ENCODE data around the gene ZFAND3.

The ZFAND3 gene

DNA sequence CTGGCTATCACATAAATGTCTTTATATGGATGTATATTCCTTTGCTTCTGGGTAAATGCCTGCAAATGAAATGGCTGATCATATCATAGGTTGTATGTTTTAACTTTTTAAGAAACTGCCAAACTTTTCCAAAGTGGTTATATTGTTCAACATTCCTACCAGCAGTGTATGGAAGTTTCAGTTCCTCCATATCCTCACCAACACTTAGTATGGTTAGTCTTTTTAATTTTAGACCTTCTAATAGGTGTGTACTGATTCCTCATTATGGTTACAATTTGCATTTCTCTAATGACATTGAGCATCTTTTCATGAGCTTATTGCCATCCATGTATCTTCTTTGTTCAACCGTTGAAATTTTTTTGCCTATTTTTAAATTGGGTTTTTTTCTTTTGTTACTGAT is 155.4 kb downstream of the ZFAND3 start:
- peaks cover 12% of the 10 kb centered on the region for H3K79me1 ChIP-seq (replicated peaks; ENCODE audit: low read length, poor library complexity, severe bottlenecking)

GRCh38 chr6:37977715-37978114 is 158.2 kb downstream of the ZFAND3 start:
- H2BK5ac ChIP-seq (ENCODE audit: low read depth, low read length, poor library complexity, severe bottlenecking): no peak overlapping the region
- no peak overlapping the region for H3K14ac ChIP-seq (ENCODE audit: low read length in 2 of 2)
- no peak overlapping the region for H3K4me3 ChIP-seq (ENCODE audit: insufficient read depth in 1 of 2, low read depth in 1 of 2, low read length in 2 of 2)
- H3K27me3 ChIP-seq (ENCODE audit: control insufficient read depth in 1 of 2, insufficient read depth in 1 of 2, low read length in 2 of 2): no peaks in the 10 kb centered on the region
- H3K4me2 ChIP-seq (ENCODE audit: low read length, poor library complexity, severe bottlenecking): no peak overlapping the region
- no peak overlapping the region for H4K8ac ChIP-seq (ENCODE audit: low read length)
- H3K9ac ChIP-seq (ENCODE audit: low read length): no peak overlapping the region
- no peak overlapping the region for H2AFZ ChIP-seq (ENCODE audit: low read depth, low read length)
- peaks cover 12% of the 10 kb centered on the region for H3K79me1 ChIP-seq (replicated peaks; ENCODE audit: low read length, poor library complexity, severe bottlenecking)
- no peak overlapping the region for H2BK120ac ChIP-seq (ENCODE audit: low read depth, low read length)
- H3K9me3 ChIP-seq (ENCODE audit: control insufficient read depth, low read length): peaks cover 8% of the 10 kb centered on the region
- H2BK12ac ChIP-seq (ENCODE audit: low read length in 2 of 2): no peak overlapping the region
- H3K23ac ChIP-seq (ENCODE audit: low read length in 2 of 2): no peak overlapping the region
- no peak overlapping the region for H3K18ac ChIP-seq (ENCODE audit: low read depth in 1 of 2, low read length in 2 of 2)
- no peak overlapping the region for H2AK5ac ChIP-seq (ENCODE audit: low read length, severe bottlenecking)
- H3K4ac ChIP-seq (ENCODE audit: low read depth in 1 of 2, low read length in 2 of 2): no peak overlapping the region
- no peak for DNase-seq
- no peak overlapping the region for H3K27ac ChIP-seq (ENCODE audit: low read length, poor library complexity, severe bottlenecking)
- H3K36me3 ChIP-seq (ENCODE audit: control insufficient read depth in 1 of 2, insufficient read depth in 2 of 2, low read depth in 1 of 2, low read length in 2 of 2): peaks cover 3 to 8% of the 10 kb centered on the region in 2 experiments
- H2BK15ac ChIP-seq (ENCODE audit: low read depth, poor library complexity, severe bottlenecking): no peak overlapping the region
- no peak overlapping the region for H4K91ac ChIP-seq (ENCODE audit: low read length)
- peaks cover 1% of the 10 kb centered on the region for H3K4me1 ChIP-seq (ENCODE audit: control insufficient read depth, insufficient read depth, low read depth, low read length)
- WGBS: 97% methylated on average over 3 of the region's 3 CpGs

More for the DNA sequence above, 155.4 kb downstream of the ZFAND3 start:
- Histone ChIP-seq H3K36me3 (ENCODE audit: control insufficient read depth in 1 of 2, insufficient read depth in 2 of 2, low read depth in 1 of 2, low read length in 2 of 2) (peaks cover 3 to 8% of the 10 kb centered on the region in 2 experiments), H2BK120ac (ENCODE audit: low read depth, low read length) (no peak overlapping the region), H3K14ac (ENCODE audit: low read length in 2 of 2) (no peak overlapping the region), H3K18ac (ENCODE audit: low read depth in 1 of 2, low read length in 2 of 2) (no peak overlapping the region), H3K9me3 (ENCODE audit: control insufficient read depth, low read length) (peaks cover 8% of the 10 kb centered on the region), H3K4me1 (ENCODE audit: control insufficient read depth, insufficient read depth, low read depth, low read length) (peaks cover 1% of the 10 kb centered on the region), H2AFZ (ENCODE audit: low read depth, low read length) (no peak overlapping the region), H3K9ac (ENCODE audit: low read length) (no peak overlapping the region), H4K8ac (ENCODE audit: low read length) (no peak overlapping the region), H3K27me3 (ENCODE audit: control insufficient read depth in 1 of 2, insufficient read depth in 1 of 2, low read length in 2 of 2) (no peaks in the 10 kb centered on the region), H2BK5ac (ENCODE audit: low read depth, low read length, poor library complexity, severe bottlenecking) (peak overlapping the region; percentile 19), H4K91ac (ENCODE audit: low read length) (no peak overlapping the region), H2BK15ac (ENCODE audit: low read depth, poor library complexity, severe bottlenecking) (no peak overlapping the region), H3K4me2 (ENCODE audit: low read length, poor library complexity, severe bottlenecking) (no peak overlapping the region), H3K27ac (ENCODE audit: low read length, poor library complexity, severe bottlenecking) (no peak overlapping the region), H2BK12ac (ENCODE audit: low read length in 2 of 2) (no peak overlapping the region), H3K4ac (ENCODE audit: low read depth in 1 of 2, low read length in 2 of 2) (no peak overlapping the region), H3K4me3 (ENCODE audit: insufficient read depth in 1 of 2, low read depth in 1 of 2, low read length in 2 of 2) (no peak overlapping the region), H3K23ac (ENCODE audit: low read length in 2 of 2) (no peak overlapping the region), H2AK5ac (ENCODE audit: low read length, severe bottlenecking) (no peak overlapping the region)
- no CpG with 5 or more reads among the region's 1 CpG for WGBS
- no peak for DNase-seq

DNA sequence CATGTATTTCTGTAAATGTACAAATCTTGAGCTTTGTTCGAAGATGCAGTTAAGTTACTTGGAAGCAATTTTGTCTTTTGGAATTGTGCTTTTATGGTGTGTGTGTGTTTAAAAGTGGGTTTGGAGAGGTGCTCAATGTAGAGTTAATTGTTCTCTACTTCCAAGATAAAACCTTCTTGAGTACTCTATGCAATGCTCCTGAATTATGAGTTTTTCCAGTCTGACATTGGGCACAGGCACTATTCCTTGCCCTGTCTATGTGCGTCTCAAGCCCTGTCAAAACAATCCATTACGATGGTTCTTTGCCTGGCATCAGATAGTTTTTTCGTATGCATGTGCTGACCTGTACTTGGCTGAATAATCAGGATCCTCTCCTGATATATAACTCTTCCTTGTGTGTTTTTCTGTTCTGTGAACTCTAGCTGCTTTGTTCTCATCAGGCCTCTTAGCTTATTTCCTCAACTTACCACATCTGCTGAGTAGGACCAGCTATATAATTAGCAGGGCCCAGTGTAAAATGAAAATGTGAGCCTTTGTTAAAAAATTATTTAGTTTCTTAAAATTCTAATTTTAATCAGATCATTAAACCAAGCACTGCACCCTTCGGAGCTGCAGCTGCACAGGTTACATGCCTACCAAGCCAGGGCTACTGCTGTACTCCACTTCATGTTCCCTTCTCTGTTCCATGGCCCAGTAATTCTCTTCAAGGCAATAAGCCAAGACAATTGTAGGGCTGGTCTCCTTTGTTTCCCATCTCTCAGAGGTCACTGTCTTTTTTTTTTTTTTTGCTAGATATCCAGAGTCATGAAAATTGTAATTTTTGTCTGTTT is 160.1 kb downstream of the ZFAND3 start:
- H2BK15ac ChIP-seq (ENCODE audit: low read depth, poor library complexity, severe bottlenecking): no peak overlapping the region
- H2AK5ac ChIP-seq (ENCODE audit: low read length, severe bottlenecking): no peak overlapping the region
- H3K4me2 ChIP-seq (ENCODE audit: low read length, poor library complexity, severe bottlenecking): no peak overlapping the region
- no peak for DNase-seq
- no peak overlapping the region for H3K4me3 ChIP-seq (ENCODE audit: insufficient read depth in 1 of 2, low read depth in 1 of 2, low read length in 2 of 2)
- no peak overlapping the region for H2AFZ ChIP-seq (ENCODE audit: low read depth, low read length)
- H2BK12ac ChIP-seq (ENCODE audit: low read length in 2 of 2): no peak overlapping the region
- 76% methylated on average over 5 of the region's 5 CpGs for WGBS
- H3K14ac ChIP-seq (ENCODE audit: low read length in 2 of 2): no peak overlapping the region
- H3K79me1 ChIP-seq (replicated peaks; ENCODE audit: low read length, poor library complexity, severe bottlenecking): peaks cover 12% of the 10 kb centered on the region
- H3K18ac ChIP-seq (ENCODE audit: low read depth in 1 of 2, low read length in 2 of 2): peak overlapping the region in 1 of 2 experiments; percentile 57
- peaks cover 1% of the 10 kb centered on the region for H3K4me1 ChIP-seq (ENCODE audit: control insufficient read depth, insufficient read depth, low read depth, low read length)
- peaks cover 0 to 6% of the 10 kb centered on the region in 2 experiments for H3K36me3 ChIP-seq (ENCODE audit: control insufficient read depth in 1 of 2, insufficient read depth in 2 of 2, low read depth in 1 of 2, low read length in 2 of 2)
- no peaks in the 10 kb centered on the region for H3K27me3 ChIP-seq (ENCODE audit: control insufficient read depth in 1 of 2, insufficient read depth in 1 of 2, low read length in 2 of 2)
- H3K4ac ChIP-seq (ENCODE audit: low read depth in 1 of 2, low read length in 2 of 2): no peak overlapping the region
- H3K23ac ChIP-seq (ENCODE audit: low read length in 2 of 2): no peak overlapping the region
- H3K9me3 ChIP-seq (ENCODE audit: control insufficient read depth, low read length): peaks cover 5% of the 10 kb centered on the region
- H4K8ac ChIP-seq (ENCODE audit: low read length): no peak overlapping the region
- H4K91ac ChIP-seq (ENCODE audit: low read length): no peak overlapping the region
- no peak overlapping the region for H2BK5ac ChIP-seq (ENCODE audit: low read depth, low read length, poor library complexity, severe bottlenecking)
- H2BK120ac ChIP-seq (ENCODE audit: low read depth, low read length): no peak overlapping the region
- H3K27ac ChIP-seq (ENCODE audit: low read length, poor library complexity, severe bottlenecking): no peak overlapping the region
- H3K9ac ChIP-seq (ENCODE audit: low read length): no peak overlapping the region

DNA sequence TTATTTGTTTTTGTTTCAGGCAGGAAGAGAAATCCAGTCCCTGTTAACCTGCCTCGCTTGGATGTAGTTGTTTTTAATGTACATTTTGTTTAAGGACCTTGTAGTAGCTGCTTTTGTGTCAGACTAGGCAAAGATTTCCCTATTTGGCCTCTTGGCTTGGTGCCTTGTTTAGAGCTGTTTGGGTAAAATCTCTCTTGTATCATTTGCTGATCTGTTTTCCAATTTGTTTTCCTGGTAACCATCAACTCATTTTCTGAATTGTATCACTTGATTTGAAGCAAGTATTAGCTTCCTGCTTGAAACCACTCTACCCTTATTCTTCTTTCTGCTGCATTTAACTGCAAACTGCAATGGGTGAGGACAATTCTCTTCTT is 160.7 kb downstream of the ZFAND3 start:
- H3K4ac ChIP-seq (ENCODE audit: low read depth in 1 of 2, low read length in 2 of 2): no peak overlapping the region
- H3K27me3 ChIP-seq (ENCODE audit: control insufficient read depth in 1 of 2, insufficient read depth in 1 of 2, low read length in 2 of 2): no peaks in the 10 kb centered on the region
- H3K23ac ChIP-seq (ENCODE audit: low read length in 2 of 2): no peak overlapping the region
- H3K9ac ChIP-seq (ENCODE audit: low read length): no peak overlapping the region
- H2BK5ac ChIP-seq (ENCODE audit: low read depth, low read length, poor library complexity, severe bottlenecking): no peak overlapping the region
- WGBS: 88% methylated on average over 1 of the region's 1 CpG
- no peak for DNase-seq
- no peak overlapping the region for H3K27ac ChIP-seq (ENCODE audit: low read length, poor library complexity, severe bottlenecking)
- no peak overlapping the region for H4K91ac ChIP-seq (ENCODE audit: low read length)
- no peaks in the 10 kb centered on the region for H3K36me3 ChIP-seq (ENCODE audit: control insufficient read depth in 1 of 2, insufficient read depth in 2 of 2, low read depth in 1 of 2, low read length in 2 of 2)
- peaks cover 12% of the 10 kb centered on the region for H3K79me1 ChIP-seq (replicated peaks; ENCODE audit: low read length, poor library complexity, severe bottlenecking)
- H4K8ac ChIP-seq (ENCODE audit: low read length): no peak overlapping the region
- H3K4me1 ChIP-seq (ENCODE audit: control insufficient read depth, insufficient read depth, low read depth, low read length): peaks cover 1% of the 10 kb centered on the region
- no peak overlapping the region for H2AK5ac ChIP-seq (ENCODE audit: low read length, severe bottlenecking)
- no peak overlapping the region for H3K4me2 ChIP-seq (ENCODE audit: low read length, poor library complexity, severe bottlenecking)
- H2BK120ac ChIP-seq (ENCODE audit: low read depth, low read length): no peak overlapping the region
- no peak overlapping the region for H2AFZ ChIP-seq (ENCODE audit: low read depth, low read length)
- no peak overlapping the region for H3K14ac ChIP-seq (ENCODE audit: low read length in 2 of 2)
- H2BK12ac ChIP-seq (ENCODE audit: low read length in 2 of 2): no peak overlapping the region
- no peak overlapping the region for H2BK15ac ChIP-seq (ENCODE audit: low read depth, poor library complexity, severe bottlenecking)
- H3K9me3 ChIP-seq (ENCODE audit: control insufficient read depth, low read length): no peaks in the 10 kb centered on the region
- H3K4me3 ChIP-seq (ENCODE audit: insufficient read depth in 1 of 2, low read depth in 1 of 2, low read length in 2 of 2): no peak overlapping the region
- no peak overlapping the region for H3K18ac ChIP-seq (ENCODE audit: low read depth in 1 of 2, low read length in 2 of 2)
